ENCODE data around the gene CPNE5.

DNA sequence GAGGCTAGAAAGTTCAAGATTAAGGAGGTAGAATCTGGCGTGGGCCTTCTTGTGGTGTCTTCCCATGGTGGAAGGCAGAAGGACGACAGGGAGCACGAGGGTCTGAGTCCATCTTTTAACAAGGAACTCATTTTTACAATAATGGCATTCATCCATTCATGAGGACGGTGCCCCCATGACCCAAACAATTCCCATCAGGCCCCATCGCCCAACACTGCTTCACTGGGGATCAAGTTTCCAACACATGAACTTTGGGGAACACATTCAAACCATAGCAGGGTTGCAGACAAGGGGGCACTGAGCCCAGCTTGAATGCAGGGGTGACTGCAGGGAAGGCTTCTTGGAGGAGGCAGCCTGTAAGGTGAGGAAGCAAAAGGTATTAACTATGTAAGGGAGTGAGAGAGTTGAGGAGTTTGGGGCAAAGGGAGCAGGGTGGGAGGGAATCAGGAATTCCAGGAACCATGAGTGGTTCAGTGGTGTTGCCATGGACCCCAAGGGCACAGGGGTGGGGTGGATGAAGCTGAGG is 136.1 kb downstream of the CPNE5 start:
- TF ChIP-seq POLR2A (IDR thresholded peaks at IDR 0.05) (no peak), POLR2AphosphoS5 (IDR thresholded peaks at IDR 0.05) (no peak)
- TF ChIP-seq, protein P1, sequence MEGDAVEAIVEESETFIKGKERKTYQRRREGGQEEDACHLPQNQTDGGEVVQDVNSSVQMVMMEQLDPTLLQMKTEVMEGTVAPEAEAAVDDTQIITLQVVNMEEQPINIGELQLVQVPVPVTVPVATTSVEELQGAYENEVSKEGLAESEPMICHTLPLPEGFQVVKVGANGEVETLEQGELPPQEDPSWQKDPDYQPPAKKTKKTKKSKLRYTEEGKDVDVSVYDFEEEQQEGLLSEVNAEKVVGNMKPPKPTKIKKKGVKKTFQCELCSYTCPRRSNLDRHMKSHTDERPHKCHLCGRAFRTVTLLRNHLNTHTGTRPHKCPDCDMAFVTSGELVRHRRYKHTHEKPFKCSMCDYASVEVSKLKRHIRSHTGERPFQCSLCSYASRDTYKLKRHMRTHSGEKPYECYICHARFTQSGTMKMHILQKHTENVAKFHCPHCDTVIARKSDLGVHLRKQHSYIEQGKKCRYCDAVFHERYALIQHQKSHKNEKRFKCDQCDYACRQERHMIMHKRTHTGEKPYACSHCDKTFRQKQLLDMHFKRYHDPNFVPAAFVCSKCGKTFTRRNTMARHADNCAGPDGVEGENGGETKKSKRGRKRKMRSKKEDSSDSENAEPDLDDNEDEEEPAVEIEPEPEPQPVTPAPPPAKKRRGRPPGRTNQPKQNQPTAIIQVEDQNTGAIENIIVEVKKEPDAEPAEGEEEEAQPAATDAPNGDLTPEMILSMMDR (IDR thresholded peaks at IDR 0.05), result no peak

Data from prostate gland (tissue), 2 donors.